K562 (cell line): Measurements from ENCODE around the gene HMOX1. TPM values are rescaled to one million over a fixed set of nuclear protein-coding genes. Genes with fewer than 3 reads are reported as not detected.

Experiments used
- ATAC-seq: fragments of 200-7000 bp; cut with Tn5 transposase; 3 replicates; pipeline ENCODE4 v1.9.1; 2020; ENCODE audit warnings: moderate library complexity
- BruUV-seq: library from RNA; stranded (reverse); fragments of 400-500 nt; replicated peaks from 2 replicates; lab custom pipeline; 2021; lab: Mats Ljungman, UMichigan
- CTCF ChIA-PET: fragments of 300-600 bp; formaldehyde crosslinking; extraction: SDS; loops from one replicate; lab custom pipeline; 2021; ENCODE audit warnings: low intra/inter-chr PET ratio; lab: Yijun Ruan, JAX
- POLR2A ChIA-PET: fragments of 300-600, 350-650 bp; sonication (Branson Sonifier 250); formaldehyde crosslinking; extraction: SDS; loops from one replicate; lab custom pipeline; 2021; ENCODE audit warnings: antibody characterized with exemption, inconsistent platforms; lab: Yijun Ruan, JAX
- DNase-seq, 4 experiments: peaks; one replicate each; pipeline versions ENCODE4 v3.0.0 to v3.0.0-alpha.2; 2011 to 2018; ENCODE audit warnings: low spot score in 3 of 4, mixed read lengths in 3 of 4; ENCODE audit errors: extremely low read depth in 1 of 4
- FAIRE-seq: peaks from 2 replicates; lab custom pipeline; 2011; peaks lifted over from hg19 to GRCh38; lab: Jason Lieb, UNC
- H2AFZ ChIP-seq: 2 replicates; pipeline ENCODE4 v1.6.0; 2011; ENCODE audit warnings: low read depth, low read length, control low read depth, inconsistent platforms
- H3K27ac ChIP-seq: fragments of 200-600 bp; 3 replicates; pipeline ENCODE4 v1.8.0; 2011; ENCODE audit warnings: low read depth, mild to moderate bottlenecking, control low read depth, inconsistent platforms, low read length, moderate library complexity, mixed read lengths; ENCODE audit errors: extremely low read depth
- H3K27me3 ChIP-seq, 2 experiments: fragments of 300-600 bp in 1 of 2; 2 replicates in 1 of 2; 3 replicates in 1 of 2; pipeline versions ENCODE4 v1.6.0 to v1.8.0; 2011; ENCODE audit warnings: inconsistent platforms in 2 of 2, low read length in 2 of 2, mild to moderate bottlenecking in 1 of 2, mixed read lengths in 1 of 2, moderate library complexity in 1 of 2; ENCODE audit not compliant: control insufficient read depth in 2 of 2, insufficient read depth in 2 of 2
- H3K36me3 ChIP-seq: fragments of 300-600 bp; 3 replicates; pipeline ENCODE4 v1.8.0; 2011; ENCODE audit warnings: mild to moderate bottlenecking, low read length, inconsistent platforms; ENCODE audit not compliant: control insufficient read depth, insufficient read depth
- H3K4me1 ChIP-seq, 2 experiments: fragments of 200-600 bp in 1 of 2; replicated peaks in 1 of 2; 2 replicates in 1 of 2; 3 replicates in 1 of 2; pipeline versions ENCODE4 v1.5.1 to v1.8.0; 2011; ENCODE audit warnings: inconsistent platforms in 2 of 2, low read length in 2 of 2, mild to moderate bottlenecking in 1 of 2, mixed read lengths in 1 of 2, moderate library complexity in 1 of 2; ENCODE audit not compliant: control insufficient read depth in 2 of 2, insufficient read depth in 2 of 2
- H3K4me2 ChIP-seq: 2 replicates; pipeline ENCODE4 v1.6.1; 2011; ENCODE audit warnings: low read length, control low read depth, inconsistent platforms, mixed read lengths; ENCODE audit not compliant: insufficient read depth
- H3K4me3 ChIP-seq: fragments of 200-600 bp; sonication (generic), shearing (Covaris generic); 2 replicates; pipeline ENCODE4 v1.5.1; 2016; ENCODE audit warnings: control low read depth, inconsistent platforms
- H3K79me2 ChIP-seq: fragments of 200-600 bp; 3 replicates; pipeline ENCODE4 v1.8.0; 2011; ENCODE audit warnings: low read length, inconsistent platforms; ENCODE audit not compliant: control insufficient read depth, insufficient read depth
- H3K9ac ChIP-seq, 2 experiments: 2 replicates each; pipeline versions ENCODE4 v1.6.0 to v1.6.1; 2011; ENCODE audit warnings: low read depth in 2 of 2, low read length in 2 of 2, control low read depth in 1 of 2, inconsistent platforms in 1 of 2, mild to moderate bottlenecking in 1 of 2, mixed read lengths in 1 of 2; ENCODE audit not compliant: insufficient read depth in 1 of 2
- H3K9me1 ChIP-seq: one replicate; pipeline ENCODE4 v1.6.0; 2011; ENCODE audit warnings: inconsistent platforms, mild to moderate bottlenecking, low read length, moderate library complexity; ENCODE audit not compliant: control insufficient read depth, insufficient read depth
- H3K9me3 ChIP-seq: replicated peaks from 2 replicates; pipeline ENCODE4 v1.5.1; 2011; ENCODE audit warnings: low read depth, low read length, inconsistent platforms; ENCODE audit not compliant: control insufficient read depth, insufficient read depth
- H4K20me1 ChIP-seq: replicated peaks from 2 replicates; pipeline ENCODE4 v1.6.1; 2011; ENCODE audit warnings: low read length, inconsistent platforms, mixed read lengths; ENCODE audit not compliant: control insufficient read depth, insufficient read depth
- ATF3 ChIP-seq, 2 experiments: fragments of 450-650 bp in 1 of 2; sonication (generic) in 1 of 2; formaldehyde crosslinking in 1 of 2; IDR thresholded peaks in 1 of 2; conservative IDR thresholded peaks in 1 of 2; 2 replicates each; pipeline versions ENCODE4 v1.6.1 to v1.8.1; 2016 to 2023; ENCODE audit warnings: mild to moderate bottlenecking in 2 of 2, moderate library complexity in 2 of 2, inconsistent platforms in 1 of 2, missing genetic modification reagents in 1 of 2
- ETS2 ChIP-seq: IDR thresholded peaks from 2 replicates; pipeline ENCODE4 v1.6.1; 2016; ENCODE audit warnings: borderline replicate concordance, missing genetic modification characterization, mild to moderate bottlenecking, moderate library complexity, missing compliant biosample characterization; ENCODE audit not compliant: poor library complexity, severe bottlenecking
- JUN ChIP-seq, 2 experiments: sonication (generic) in 1 of 2; formaldehyde crosslinking in 1 of 2; IDR thresholded peaks; 2 replicates each; pipeline versions ENCODE4 v1.6.1 to v1.8.0; 2012 to 2022; ENCODE audit warnings: borderline replicate concordance in 2 of 2, mild to moderate bottlenecking in 2 of 2, improper control_type of control experiment in 1 of 2, low read depth in 1 of 2, low read length in 1 of 2, missing genetic modification reagents in 1 of 2
- JUND ChIP-seq, 2 experiments: IDR thresholded peaks; 2 replicates in 1 of 2; 3 replicates in 1 of 2; pipeline ENCODE4 v1.6.1; 2011; ENCODE audit warnings: borderline replicate concordance in 2 of 2, low read depth in 2 of 2, low read length in 2 of 2, improper control_type of control experiment in 1 of 2, missing biosample characterization in 1 of 2, missing genetic modification characterization in 1 of 2, missing genetic modification reagents in 1 of 2
- MAFG ChIP-seq: fragments of 450-650 bp; conservative IDR thresholded peaks from 2 replicates; pipeline ENCODE4 v1.6.1; 2016; ENCODE audit warnings: missing genetic modification characterization, missing compliant biosample characterization
- SRF ChIP-seq, 2 experiments: fragments of 250-450, 450-650 bp in 1 of 2; sonication (Bioruptor Pico) in 1 of 2; sonication (generic) in 1 of 2; formaldehyde crosslinking; IDR thresholded peaks; 2 replicates each; pipeline versions ENCODE4 v1.5.0 to v1.5.1; 2020 to 2022; ENCODE audit warnings: mild to moderate bottlenecking in 1 of 2, missing genetic modification reagents in 1 of 2
- ZBTB9 ChIP-seq: fragments of 450-650 bp; formaldehyde crosslinking; IDR thresholded peaks from 2 replicates; pipeline ENCODE4 v1.4.0; 2020; ENCODE audit warnings: mild to moderate bottlenecking, moderate library complexity
- ZNF586 ChIP-seq: fragments of 450-650 bp; formaldehyde crosslinking; conservative IDR thresholded peaks from 2 replicates; pipeline ENCODE4 v1.4.0; 2020; ENCODE audit warnings: mild to moderate bottlenecking, moderate library complexity
- WGBS: fragments of 100-300 bp; shearing (Covaris generic); methylation state at CpG from one replicate; pipeline ENCODE4 v1.1.6; 2016; ENCODE audit warnings: low coverage, mixed read lengths; ENCODE audit not compliant: insufficient coverage; ENCODE audit errors: missing lambda C conversion rate; 5-methylcytosine and 5-hydroxymethylcytosine counted together
- in situ Hi-C: fragments of 300-500 bp; cut with MboI; formaldehyde crosslinking; loops from 4 replicates; pipeline ENCODE4 v1.15.0; 2018; ENCODE audit warnings: inconsistent platforms, mixed read lengths
- intact Hi-C: fragments of 100-400 bp; cut with micrococcal nuclease; formaldehyde crosslinking; loops from 2 replicates; pipeline ENCODE4 v1.14.2; 2022
- polyA plus RNA-seq, 8 experiments: library from polyadenylated mRNA; depleted of rRNA in 4 of 8; stranded (reverse) in 5 of 8; unstranded in 3 of 8; fragments of >200 nt; fragmentation: Nextera tagmentation in 2 of 8; fragmentation: Illumina TruSeq in 1 of 8; extraction: Ambion mirVana in 2 of 8; extraction: Trizol in 1 of 8; gene quantifications; 2 replicates each; pipeline versions ENCODE4 v1.2.1 to v1.2.3, GENCODE V29; 2011 to 2014; ENCODE audit warnings: inconsistent platforms in 1 of 8, missing spikeins in 1 of 8
- total RNA-seq, 7 experiments: library from RNA; depleted of rRNA in 6 of 7; stranded (reverse); fragments of >200 nt in 6 of 7; fragmentation: Illumina TruSeq in 2 of 7; extraction: Trizol in 2 of 7; gene quantifications; 2 replicates each; pipeline versions ENCODE4 v1.2.1 to v1.2.3, GENCODE V29; 2011 to 2021; ENCODE audit warnings: low replicate concordance in 1 of 7

The HMOX1 gene
- total and polyA plus RNA-seq, 9 of the 15 experiments (the other 6 are each of a cell fraction or from before 2014, with no cell fraction given): not detected

- no peak for FAIRE-seq
- POLR2A ChIA-PET: interaction anchor here (0.7 to 1.0 kb wide), 2 partner anchors 26 to 83 kb away, joined by 3 to 4 read pairs; no protein-coding TSS in a partner anchor
- H3K4me3 ChIP-seq: no peak overlapping the region
- peak; percentile 45; the same call in 2 of the 3 replicates for ATAC-seq
- no peak overlapping the region for H3K27ac ChIP-seq
- BruUV-seq: no TSS peak
- H3K27me3 ChIP-seq: no peaks in the 10 kb centered on the region
- no peaks in the 10 kb centered on the region for H4K20me1 ChIP-seq
- no peaks in the 10 kb centered on the region for H3K9me3 ChIP-seq
- TF ChIP-seq SRF (CRISPR knock-in tag; IDR thresholded peaks at IDR 0.05): no peak
- TF ChIP-seq, all 486 proteins: peak for 0
- intact Hi-C loops: no loop called here
- no peak overlapping the region; a peak in 1 of 4 replicates for H3K9ac ChIP-seq
- H3K36me3 ChIP-seq: peaks cover 35% of the 10 kb centered on the region; the same call in 2 of the 3 replicates
- in situ Hi-C loops: no loop called here
- no peak for DNase-seq
- H3K4me1 ChIP-seq: peaks cover 2 to 15% of the 10 kb centered on the region in 2 experiments; a peak in 2 of 5 replicates
- H3K4me2 ChIP-seq: no peak overlapping the region
- no peak overlapping the region for H2AFZ ChIP-seq
- WGBS: 72% methylated on average over 5 of the region's 7 CpGs
- no peaks in the 10 kb centered on the region for H3K79me2 ChIP-seq
- CTCF ChIA-PET: no interaction called here
- no peaks in the 10 kb centered on the region for H3K9me1 ChIP-seq
These were observed 45.4 kb upstream of the HMOX1 start for GRCh38 chr22:35335468-35335867.

- Histone ChIP-seq H3K9ac (no peak overlapping the region; a peak in 1 of 4 replicates), H3K79me2 (no peaks in the 10 kb centered on the region), H3K4me2 (no peak overlapping the region), H3K36me3 (peaks cover 35% of the 10 kb centered on the region; the same call in 2 of the 3 replicates), H2AFZ (no peak overlapping the region), H4K20me1 (no peaks in the 10 kb centered on the region), H3K4me1 (peaks cover 2 to 15% of the 10 kb centered on the region in 2 experiments; a peak in 2 of 5 replicates), H3K27ac (no peak overlapping the region), H3K9me1 (no peaks in the 10 kb centered on the region), H3K27me3 (no peaks in the 10 kb centered on the region), H3K9me3 (no peaks in the 10 kb centered on the region), H3K4me3 (no peak overlapping the region)
- WGBS: 79% methylated on average over 9 of the region's 12 CpGs
- ATAC-seq (peak; percentile 65), FAIRE-seq (no peak), DNase-seq (no peak)
- intact Hi-C loops (no loop called here), in situ Hi-C loops (no loop called here)
- ChIA-PET CTCF (no interaction called here), POLR2A (interaction anchor here (0.7 to 1.0 kb wide), 2 partner anchors 27 to 84 kb away, joined by 3 to 4 read pairs; no protein-coding TSS in a partner anchor)
- BruUV-seq: no TSS peak
- no peak for TF ChIP-seq ETS2 (tag)
- TF ChIP-seq JUND (IDR thresholded peaks at IDR 0.05; ENCODE audit: borderline replicate concordance, low read depth, low read length): peak; percentile 73
- TF ChIP-seq JUND (tag; IDR thresholded peaks at IDR 0.05; ENCODE audit: borderline replicate concordance, low read depth, low read length): peak; percentile 62; the same call in 1 of the 3 replicates
- TF ChIP-seq JUN (IDR thresholded peaks at IDR 0.05; ENCODE audit: borderline replicate concordance, low read depth, low read length): peak; percentile 39; the same call in 1 of the 2 replicates
- TF ChIP-seq JUN (CRISPR knock-in tag; IDR thresholded peaks at IDR 0.05; ENCODE audit: borderline replicate concordance): no peak
- no peak for TF ChIP-seq ZNF586 (CRISPR knock-in tag)
- peak; percentile 51; the same call in 1 of the 2 replicates for TF ChIP-seq ATF3 (IDR thresholded peaks at IDR 0.05)
- TF ChIP-seq ATF3 (CRISPR knock-in tag; conservative IDR thresholded peaks at IDR 0.05): no peak
- no peak for TF ChIP-seq MAFG (tag)
- TF ChIP-seq ZBTB9 (CRISPR knock-in tag): no peak
These were observed 44.7 kb upstream of the HMOX1 start for GRCh38 chr22:35335936-35336781.
